ENCODE data around the gene VAC14.

GRCh38 chr16:70677499-70678120, 123.3 kb downstream of the VAC14 start:
- TF ChIP-seq TAF1 (IDR thresholded peaks at IDR 0.05; ENCODE audit: borderline replicate concordance, low read depth, low read length) (no peak), POLR2AphosphoS5 (IDR thresholded peaks at IDR 0.05; ENCODE audit: low read depth, low read length) (no peak)
